HepG2 (cell line): ENCODE data around the gene ZFHX3. TPM values are rescaled to one million over a fixed set of nuclear protein-coding genes. Genes with fewer than 3 reads are reported as not detected.

Experiments used
- ARID3A ChIP-seq: IDR thresholded peaks from 2 replicates; pipeline ENCODE4 v1.6.1; 2012; ENCODE audit warnings: low read depth, low read length, improper control_type of control experiment
- ATF7-NPFF ChIP-seq: sonication (generic); formaldehyde crosslinking; IDR thresholded peaks from 2 replicates; pipeline ENCODE4 v1.8.1; 2023; ENCODE audit warnings: mild to moderate bottlenecking, low read depth, missing genetic modification reagents, moderate library complexity
- DNMT3B ChIP-seq: conservative IDR thresholded peaks from 2 replicates; pipeline ENCODE4 v1.6.1; 2016; ENCODE audit warnings: missing biosample characterization, control low read depth
- KMT2A ChIP-seq: sonication (generic); formaldehyde crosslinking; IDR thresholded peaks from 2 replicates; pipeline ENCODE4 v1.4.0; 2020; ENCODE audit warnings: missing genetic modification reagents
- KMT2B ChIP-seq: IDR thresholded peaks from 2 replicates; pipeline ENCODE4 v1.6.1; 2016; ENCODE audit warnings: missing genetic modification reagents, missing compliant biosample characterization
- NFYC ChIP-seq: IDR thresholded peaks from 2 replicates; pipeline ENCODE4 v1.6.1; 2016; ENCODE audit warnings: missing genetic modification reagents, missing compliant biosample characterization
- NR2F6 ChIP-seq, 2 experiments: IDR thresholded peaks; 2 replicates each; pipeline ENCODE4 v1.6.1; 2016; ENCODE audit warnings: antibody characterized with exemption in 1 of 2, mild to moderate bottlenecking in 1 of 2
- PHF5A ChIP-seq: IDR thresholded peaks from one replicate; pipeline ENCODE4 v1.6.1; 2018; ENCODE audit warnings: low read depth, missing genetic modification reagents; ENCODE audit not compliant: unreplicated experiment
- RARA ChIP-seq: IDR thresholded peaks from 2 replicates; pipeline ENCODE4 v1.6.1; 2016; ENCODE audit warnings: missing genetic modification reagents, missing compliant biosample characterization
- RBAK ChIP-seq: sonication (generic); formaldehyde crosslinking; IDR thresholded peaks from 2 replicates; pipeline ENCODE4 v1.5.1; 2020; ENCODE audit warnings: mild to moderate bottlenecking, missing genetic modification reagents
- RFX5 ChIP-seq: IDR thresholded peaks from 2 replicates; pipeline ENCODE4 v1.6.1; 2011; ENCODE audit warnings: low read depth, low read length, improper control_type of control experiment
- SNAPC5 ChIP-seq: sonication (generic); formaldehyde crosslinking; IDR thresholded peaks from 2 replicates; pipeline ENCODE4 v1.8.1; 2023; ENCODE audit warnings: mild to moderate bottlenecking, missing genetic modification reagents, borderline replicate concordance
- TFAP4 ChIP-seq: sonication (generic); IDR thresholded peaks from 2 replicates; pipeline ENCODE4 v1.6.1; 2016; ENCODE audit warnings: low read depth, borderline replicate concordance
- ZBTB25 ChIP-seq: IDR thresholded peaks from 2 replicates; pipeline ENCODE4 v1.6.1; 2018; ENCODE audit warnings: missing genetic modification reagents
- ZFP36L2 ChIP-seq: sonication (generic); formaldehyde crosslinking; IDR thresholded peaks from 2 replicates; pipeline ENCODE4 v1.4.0; 2020; ENCODE audit warnings: missing genetic modification reagents
- ZFX ChIP-seq: sonication (generic); formaldehyde crosslinking; IDR thresholded peaks from 2 replicates; pipeline ENCODE4 v1.4.0; 2020; ENCODE audit warnings: mild to moderate bottlenecking, low read depth, missing genetic modification reagents, moderate library complexity
- ZNF12 ChIP-seq: sonication (generic); formaldehyde crosslinking; IDR thresholded peaks from 2 replicates; pipeline ENCODE4 v1.5.0; 2020; ENCODE audit warnings: missing genetic modification reagents
- ZNF124 ChIP-seq: sonication (generic); formaldehyde crosslinking; IDR thresholded peaks from 2 replicates; pipeline ENCODE4 v1.4.0; 2020; ENCODE audit warnings: missing genetic modification reagents
- ZNF335 ChIP-seq: sonication (generic); formaldehyde crosslinking; IDR thresholded peaks from 2 replicates; pipeline ENCODE4 v1.4.0; 2020; ENCODE audit warnings: missing genetic modification reagents
- ZNF362 ChIP-seq: sonication (generic); formaldehyde crosslinking; IDR thresholded peaks from 2 replicates; pipeline ENCODE4 v1.4.0; 2020; ENCODE audit warnings: missing genetic modification reagents, mild to moderate bottlenecking, borderline replicate concordance
- polyA plus RNA-seq, 8 experiments: library from polyadenylated mRNA; depleted of rRNA in 3 of 8; stranded (reverse) in 7 of 8; unstranded in 1 of 8; fragments of >200 nt; fragmentation: Illumina TruSeq in 4 of 8; extraction: Trizol in 4 of 8; gene quantifications; 2 replicates each; pipeline versions ENCODE4 v1.2.1 to v1.2.3, GENCODE V29; 2011 to 2016; ENCODE audit warnings: low read depth in 4 of 8, missing spikeins in 1 of 8, mixed read lengths in 1 of 8; ENCODE audit not compliant: insufficient read depth in 1 of 8
- total RNA-seq, 5 experiments: library from RNA; depleted of rRNA; stranded (reverse); fragments of >200 nt; fragmentation: Illumina TruSeq; extraction: Trizol; gene quantifications; 2 replicates each; pipeline ENCODE4 v1.2.3, GENCODE V29; 2016; ENCODE audit warnings: low read depth in 1 of 5

Gene ZFHX3
- total and polyA plus RNA-seq, 2 of the 13 experiments (the other 11 are each of a cell fraction or from before 2014, with no cell fraction given): 5.0 to 6.0 TPM

GRCh38 chr16:72878301-72879269 lies 169.3 kb downstream of the ZFHX3 start (continued):
- TF ChIP-seq ZNF362 (CRISPR knock-in tag) (peak; percentile 54), RARA (CRISPR knock-in tag) (no peak; the same call in 1 of the 2 replicates), ZNF335 (CRISPR knock-in tag) (no peak; the same call in 1 of the 2 replicates), ZFP36L2 (CRISPR knock-in tag) (no peak), KMT2B (CRISPR knock-in tag) (0 out of 2 replicates have a peak, but pooled peaks have one; percentile 48), SNAPC5 (CRISPR knock-in tag) (no peak), DNMT3B (peak; percentile 25; the same call in 1 of the 2 replicates), TFAP4 (peak; percentile 8; the same call in 1 of the 2 replicates), RFX5 (0 out of 2 replicates have a peak, but pooled peaks have one; percentile 34), ZBTB25 (no peak; the same call in 1 of the 2 replicates), NR2F6 (IDR thresholded peaks at IDR 0.05) (no peak), NR2F6 (CRISPR knock-in tag; IDR thresholded peaks at IDR 0.05) (peak; percentile 27; the same call in 1 of the 2 replicates), PHF5A (peak; percentile 28), ATF7-NPFF (CRISPR knock-in tag) (no peak), RBAK (CRISPR knock-in tag) (0 out of 2 replicates have a peak, but pooled peaks have one; percentile 62), ZFX (CRISPR knock-in tag) (peak; percentile 77), KMT2A (CRISPR knock-in tag) (peak; percentile 53), NFYC (CRISPR knock-in tag) (0 out of 2 replicates have a peak, but pooled peaks have one; percentile 17), ZNF124 (CRISPR knock-in tag) (peak; percentile 78; the same call in 1 of the 2 replicates), ARID3A (0 out of 2 replicates have a peak, but pooled peaks have one; percentile 49), ZNF12 (CRISPR knock-in tag) (peak; percentile 67)
